ENCODE measurements around the gene PLCB1. TPM values are rescaled to one million over a fixed set of nuclear protein-coding genes. Genes with fewer than 3 reads are reported as not detected.

PLCB1 gene
- polyA plus RNA-seq, 1 donor from 2014 or later, result 0.28 TPM

DNA sequence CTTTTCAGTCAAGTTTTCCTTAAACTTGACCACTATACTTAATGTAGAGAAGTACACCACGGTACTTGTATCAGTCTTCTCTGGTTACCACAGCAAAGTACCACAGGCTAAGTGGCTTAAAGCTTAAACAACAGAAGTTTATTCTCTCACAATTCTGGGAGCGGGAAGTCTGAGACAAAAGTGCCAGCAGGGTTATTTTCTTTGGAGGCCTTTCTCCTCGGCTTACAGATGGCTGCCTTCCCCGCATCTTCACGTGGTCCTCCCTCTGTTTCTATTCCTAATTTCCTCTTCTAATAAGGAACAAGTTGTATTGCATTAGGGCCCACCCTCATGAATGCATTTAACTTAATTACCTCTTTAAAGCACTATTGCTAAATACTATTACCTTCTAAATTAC lies 258.0 kb downstream of the PLCB1 start:
- H3K27ac Mint-ChIP-seq, result no peak overlapping the region

DNA sequence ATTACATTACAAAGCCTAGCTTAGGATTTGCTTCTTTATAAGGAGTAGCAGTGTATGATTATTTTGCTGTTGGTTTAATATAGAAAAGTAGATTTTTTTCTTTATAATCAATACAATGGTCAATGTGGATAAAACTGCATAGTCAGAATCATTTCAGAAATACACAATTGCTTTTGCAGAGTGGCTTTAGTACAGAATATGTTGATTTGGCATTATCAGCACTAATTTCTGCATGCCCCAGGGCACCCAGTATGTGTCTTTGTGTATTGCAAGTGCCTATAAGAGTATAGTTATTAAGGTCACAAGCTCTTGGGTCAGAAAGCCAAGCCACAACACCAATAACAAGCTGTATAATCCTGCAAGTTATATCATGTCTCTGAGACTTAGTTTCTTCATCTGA lies 258.4 kb downstream of the PLCB1 start:
- no peak overlapping the region for H3K4me3 Mint-ChIP-seq
- no peaks in the 10 kb centered on the region for H3K36me3 Mint-ChIP-seq
- no peak overlapping the region for H3K27ac Mint-ChIP-seq
- H3K9me3 Mint-ChIP-seq, result no peaks in the 10 kb centered on the region
- no peaks in the 10 kb centered on the region for H3K27me3 Mint-ChIP-seq
- H3K4me1 Mint-ChIP-seq, result peaks cover 0 to 5% (median 0%) of the 10 kb centered on the region in 3 donors

More for the DNA sequence above, 258.0 kb downstream of the PLCB1 start:
- H3K27me3 Mint-ChIP-seq, result no peaks in the 10 kb centered on the region
- H3K36me3 Mint-ChIP-seq, result no peaks in the 10 kb centered on the region
- H3K9me3 Mint-ChIP-seq, result no peaks in the 10 kb centered on the region
- H3K4me3 Mint-ChIP-seq, result no peak overlapping the region
- peaks cover 0 to 5% (median 0%) of the 10 kb centered on the region in 3 donors for H3K4me1 Mint-ChIP-seq

DNA sequence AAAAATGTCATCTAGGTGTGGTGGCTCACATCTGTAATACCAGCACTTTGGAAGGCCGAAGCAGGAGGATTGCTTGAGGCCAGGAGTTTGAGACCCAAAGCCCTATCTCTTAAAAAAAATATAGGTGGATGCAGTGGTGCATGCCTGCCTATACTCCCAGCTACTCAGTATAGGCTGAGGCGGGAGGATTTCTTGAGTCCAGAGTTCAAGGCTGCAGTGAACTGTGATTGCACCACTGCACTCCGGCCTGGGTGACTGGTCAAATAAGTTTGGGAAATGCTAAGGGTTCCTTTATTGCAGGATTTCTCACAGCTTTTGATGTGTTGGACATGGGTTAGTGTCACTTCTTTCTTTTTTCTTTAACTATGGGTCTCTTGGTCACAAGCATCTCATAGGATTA lies 261.3 kb downstream of the PLCB1 start:
- Mint-ChIP-seq H3K4me1 (peaks cover under 1 to 5% (median under 1%) of the 10 kb centered on the region in 3 donors), H3K9me3 (no peaks in the 10 kb centered on the region)

DNA sequence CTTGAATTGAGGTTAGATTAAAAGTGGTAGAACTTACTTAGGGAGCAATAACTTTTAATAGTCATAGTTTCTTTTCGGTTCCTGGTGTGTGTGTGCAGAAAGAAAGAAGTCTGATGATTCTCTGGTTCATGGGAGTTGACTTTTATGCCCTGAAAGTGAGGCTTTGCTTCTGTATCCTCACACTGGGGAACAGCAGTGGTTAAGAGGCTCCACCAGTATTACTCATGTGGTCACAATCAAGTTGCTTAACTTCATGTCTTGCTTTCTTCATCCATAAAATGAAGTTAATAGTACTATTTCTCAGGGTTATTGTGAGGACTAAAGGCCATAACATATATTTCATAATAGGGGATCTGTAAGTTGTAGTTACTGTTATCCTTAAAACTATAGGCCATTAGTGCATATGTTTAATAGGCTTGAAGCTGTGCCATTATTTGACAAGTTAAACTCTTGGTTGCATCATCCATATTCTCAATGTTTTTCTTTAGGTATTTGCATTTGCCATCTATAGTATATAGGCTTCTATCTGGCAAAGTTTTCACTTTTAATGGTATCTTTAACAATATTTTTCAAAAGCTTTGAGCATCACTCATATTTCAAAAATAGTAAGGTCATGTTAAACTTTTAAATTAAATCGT lies 262.4 kb downstream of the PLCB1 start:
- Mint-ChIP-seq H3K36me3 (no peaks in the 10 kb centered on the region), H3K27ac (no peak overlapping the region)

More for the DNA sequence above, 261.3 kb downstream of the PLCB1 start:
- no peaks in the 10 kb centered on the region for H3K27me3 Mint-ChIP-seq
- H3K27ac Mint-ChIP-seq, result no peak overlapping the region
- H3K4me3 Mint-ChIP-seq, result no peak overlapping the region
- H3K36me3 Mint-ChIP-seq, result no peaks in the 10 kb centered on the region

DNA sequence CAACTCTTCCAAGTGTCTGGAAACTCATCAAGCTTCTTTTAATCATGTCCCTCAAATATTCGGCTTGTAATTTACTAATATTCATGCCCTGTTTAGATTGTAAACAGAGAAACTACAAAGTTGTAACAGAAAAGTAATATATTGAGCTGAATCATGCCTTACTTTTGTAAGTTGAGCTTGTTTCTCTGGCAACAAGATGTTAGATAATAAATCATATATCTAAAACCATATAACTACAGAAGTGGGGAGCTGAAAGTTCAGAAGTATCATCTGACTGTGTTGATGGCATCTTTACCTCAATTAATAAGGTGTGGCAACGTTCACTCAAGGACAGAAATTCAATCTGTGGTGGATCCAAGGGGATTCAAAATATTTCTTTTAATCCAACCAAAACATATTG lies 263.9 kb downstream of the PLCB1 start:
- Mint-ChIP-seq H3K27ac (no peak overlapping the region), H3K9me3 (no peaks in the 10 kb centered on the region), H3K4me3 (no peak overlapping the region), H3K27me3 (no peaks in the 10 kb centered on the region), H3K36me3 (no peaks in the 10 kb centered on the region), H3K4me1 (peaks cover 9 to 10% (median 9%) of the 10 kb centered on the region in 3 donors)

More for the DNA sequence above, 262.4 kb downstream of the PLCB1 start:
- Mint-ChIP-seq H3K27me3 (no peaks in the 10 kb centered on the region), H3K4me3 (no peak overlapping the region), H3K4me1 (peaks cover 2% of the 10 kb centered on the region in 3 donors), H3K9me3 (no peaks in the 10 kb centered on the region)

DNA sequence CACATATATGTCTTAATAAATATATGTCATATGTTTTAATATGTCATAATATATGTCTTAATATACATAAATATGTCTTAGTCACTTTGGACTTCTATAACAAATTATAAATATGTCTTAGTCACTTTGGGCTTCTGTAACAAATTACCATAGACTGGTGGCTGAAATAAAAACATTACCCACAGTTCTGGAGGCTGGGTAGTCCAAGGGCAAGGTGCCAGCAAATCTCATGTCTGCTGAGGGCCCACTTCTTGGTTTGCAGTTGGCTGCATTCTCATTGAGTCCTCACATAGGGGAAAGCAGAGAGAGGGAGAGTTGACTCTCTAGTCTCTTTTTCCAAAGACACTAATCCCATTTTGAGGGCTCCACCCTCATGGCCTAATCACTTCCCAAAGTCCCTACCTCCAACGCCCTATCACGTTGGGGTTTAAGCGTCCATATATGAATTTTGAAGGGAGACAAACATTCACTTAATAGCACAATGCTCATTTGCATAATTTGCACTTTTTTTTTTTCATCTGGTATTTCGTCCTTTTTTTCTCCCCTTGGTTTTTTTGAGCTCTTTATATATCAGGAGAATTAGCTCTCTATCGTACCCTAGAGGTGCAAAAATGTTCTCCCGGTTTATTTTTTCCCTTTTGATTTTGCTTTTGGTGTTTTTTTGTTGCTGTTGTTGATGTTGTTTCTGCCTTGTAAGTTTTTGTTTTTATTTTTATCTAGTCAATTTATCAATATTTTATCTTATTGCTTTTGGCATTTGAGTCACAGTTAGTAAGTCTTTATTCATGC lies 266.4 kb downstream of the PLCB1 start:
- H3K27me3 Mint-ChIP-seq, result no peaks in the 10 kb centered on the region
- H3K36me3 Mint-ChIP-seq, result no peaks in the 10 kb centered on the region
- no peak overlapping the region for H3K27ac Mint-ChIP-seq
- no peaks in the 10 kb centered on the region for H3K9me3 Mint-ChIP-seq
- H3K4me3 Mint-ChIP-seq, result no peak overlapping the region
- H3K4me1 Mint-ChIP-seq, result peaks cover 9 to 10% (median 9%) of the 10 kb centered on the region in 3 donors

DNA sequence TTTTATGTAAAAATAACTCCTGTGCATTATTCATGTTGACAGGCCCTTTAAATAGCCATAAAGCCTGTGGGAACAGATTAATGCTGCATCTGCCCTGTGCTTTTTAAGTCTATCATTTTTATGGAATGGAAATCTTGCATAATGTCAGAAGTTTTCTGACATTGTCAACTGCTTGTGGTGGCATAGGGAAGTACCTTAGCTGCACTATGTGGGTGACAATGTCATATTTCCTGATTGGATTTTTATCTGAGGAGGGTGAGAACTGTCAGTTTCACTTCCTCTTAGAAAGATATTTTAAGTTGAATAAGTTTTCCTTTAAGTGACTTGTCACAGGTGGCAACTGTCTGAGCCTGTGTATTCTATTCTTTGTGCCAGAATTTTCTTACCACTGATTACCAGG lies 267.9 kb downstream of the PLCB1 start:
- Mint-ChIP-seq H3K4me3 (no peak overlapping the region), H3K27me3 (no peaks in the 10 kb centered on the region), H3K27ac (peak overlapping the region in 1 of 3 donors; percentile 24), H3K4me1 (peaks cover 9 to 10% (median 9%) of the 10 kb centered on the region in 3 donors), H3K9me3 (no peaks in the 10 kb centered on the region), H3K36me3 (no peaks in the 10 kb centered on the region)

DNA sequence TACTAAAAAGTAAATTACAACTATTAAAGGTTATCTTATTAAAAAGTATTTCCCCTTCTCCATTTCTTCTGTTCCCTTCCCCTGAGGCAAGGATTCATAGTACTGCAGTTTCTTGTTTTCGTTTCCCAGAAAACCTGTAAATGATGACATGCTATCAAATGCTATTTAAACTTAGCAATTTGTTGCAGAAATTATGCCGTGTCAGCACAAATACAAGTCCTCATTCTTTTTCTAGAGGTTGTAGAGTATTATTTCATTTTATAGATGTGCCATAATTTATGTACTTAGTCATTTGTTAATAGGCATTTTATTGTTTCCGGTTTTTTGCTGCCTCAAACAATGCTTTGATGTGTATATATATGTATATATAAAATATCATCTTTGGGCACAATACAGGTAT lies 268.4 kb downstream of the PLCB1 start:
- peaks cover 9 to 10% (median 9%) of the 10 kb centered on the region in 3 donors for H3K4me1 Mint-ChIP-seq
- no peaks in the 10 kb centered on the region for H3K27me3 Mint-ChIP-seq
- no peak overlapping the region for H3K4me3 Mint-ChIP-seq
- no peaks in the 10 kb centered on the region for H3K36me3 Mint-ChIP-seq
- no peaks in the 10 kb centered on the region for H3K9me3 Mint-ChIP-seq
- H3K27ac Mint-ChIP-seq, result no peak overlapping the region

DNA sequence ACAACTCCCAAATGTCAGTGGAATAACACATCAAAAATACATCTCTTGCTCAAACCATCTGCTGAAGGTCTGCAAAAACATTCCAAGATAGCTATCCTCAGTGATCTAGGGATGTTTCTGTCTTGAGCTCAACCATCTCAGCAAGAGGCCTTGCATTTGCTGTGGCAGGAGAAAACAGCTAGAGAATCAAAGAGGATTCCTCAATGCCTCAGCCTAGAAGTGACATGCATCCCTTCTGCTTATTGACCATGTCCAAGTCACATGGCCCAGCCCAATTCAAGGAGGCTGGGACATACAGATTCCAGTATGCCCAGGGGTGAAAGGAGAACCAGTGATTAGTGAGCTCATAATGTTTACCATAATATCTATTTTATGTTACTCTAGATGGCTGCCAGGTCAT lies 269.5 kb downstream of the PLCB1 start:
- Mint-ChIP-seq H3K4me3 (no peak overlapping the region), H3K36me3 (peaks cover 3% of the 10 kb centered on the region), H3K9me3 (no peaks in the 10 kb centered on the region), H3K27me3 (no peaks in the 10 kb centered on the region), H3K27ac (no peak overlapping the region), H3K4me1 (peaks cover 9 to 10% (median 9%) of the 10 kb centered on the region in 3 donors)

DNA sequence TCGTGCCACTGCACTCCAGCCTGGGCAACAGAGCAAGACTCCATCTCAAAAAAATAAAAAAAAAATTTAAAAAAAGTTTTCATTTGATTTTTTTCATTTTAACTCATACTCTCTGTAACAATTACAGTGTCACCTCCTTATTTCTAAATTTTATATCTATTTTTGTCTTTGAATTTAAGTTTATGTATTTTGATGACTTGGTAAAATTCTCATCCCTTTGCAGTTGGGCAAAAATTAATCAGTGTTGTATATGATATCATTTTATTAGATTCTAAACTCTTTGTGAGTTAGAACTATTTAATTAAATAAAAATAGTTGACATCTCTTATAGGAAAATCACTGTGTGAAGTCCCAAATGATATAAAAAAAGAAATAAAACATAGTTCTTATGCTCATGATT lies 270.7 kb downstream of the PLCB1 start:
- Mint-ChIP-seq H3K36me3 (peaks cover 3% of the 10 kb centered on the region), H3K27ac (no peak overlapping the region), H3K4me3 (no peak overlapping the region), H3K27me3 (peaks cover under 1% of the 10 kb centered on the region), H3K4me1 (peaks cover 9 to 10% (median 9%) of the 10 kb centered on the region in 3 donors), H3K9me3 (no peaks in the 10 kb centered on the region)

DNA sequence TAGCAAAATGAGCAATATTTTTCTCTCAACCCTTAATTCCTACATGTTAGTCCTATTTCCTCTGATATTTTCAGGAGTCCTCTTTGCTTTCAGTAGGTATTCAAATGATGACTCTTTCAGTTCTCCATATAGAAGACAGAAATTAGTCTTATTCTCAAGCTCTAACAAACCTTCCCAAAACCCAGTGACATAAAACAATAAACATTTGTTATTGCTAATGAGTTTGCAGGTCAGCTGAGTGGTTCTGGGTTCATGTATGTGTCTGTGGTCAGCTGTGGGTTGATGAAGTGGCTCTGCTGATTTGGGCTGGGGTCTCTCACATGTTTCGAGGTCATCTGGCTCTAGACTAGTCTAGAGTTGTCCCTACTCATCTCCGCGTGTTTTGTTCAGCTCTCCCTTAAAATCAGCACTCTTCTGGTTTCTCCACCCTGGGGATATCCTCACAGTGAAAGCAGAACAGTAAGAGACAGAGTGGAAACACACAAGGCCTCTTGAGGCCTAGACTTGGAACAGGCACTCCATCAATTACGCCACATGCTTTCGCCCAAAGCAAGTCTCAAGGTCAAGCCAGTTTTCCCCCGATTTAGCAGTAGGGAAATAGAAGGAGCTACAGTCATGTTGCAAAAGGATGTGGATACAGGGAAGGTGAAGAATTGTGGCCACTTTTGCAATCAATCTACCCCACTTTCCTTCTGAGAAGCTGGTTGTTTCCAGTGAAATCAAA lies 273.0 kb downstream of the PLCB1 start:
- H3K27me3 Mint-ChIP-seq, result peaks cover 2% of the 10 kb centered on the region
- peaks cover 3% of the 10 kb centered on the region for H3K36me3 Mint-ChIP-seq
- H3K4me3 Mint-ChIP-seq, result peak overlapping the region in 1 of 4 donors; percentile 41
- H3K9me3 Mint-ChIP-seq, result no peaks in the 10 kb centered on the region
- peaks cover 3 to 6% (median 4%) of the 10 kb centered on the region in 3 donors for H3K4me1 Mint-ChIP-seq
- H3K27ac Mint-ChIP-seq, result no peak overlapping the region

DNA sequence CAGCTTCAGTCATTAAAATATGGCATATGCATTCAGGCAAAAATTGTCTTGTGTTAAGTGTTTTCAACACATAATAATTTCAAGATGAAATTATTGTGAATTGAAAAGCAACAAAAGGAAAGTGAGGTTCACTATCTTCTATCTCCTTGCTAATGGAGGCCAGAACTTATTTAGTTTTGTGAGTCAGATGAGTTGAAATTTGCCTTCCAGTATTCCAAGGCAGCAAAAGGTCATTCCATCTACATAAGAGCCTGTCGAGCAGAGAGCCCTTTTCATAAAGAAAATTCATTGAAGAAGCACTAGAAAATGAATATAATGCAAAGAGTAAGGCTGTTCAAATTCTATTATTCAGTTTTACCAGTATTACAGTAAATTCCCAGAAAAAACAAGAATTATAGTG lies 274.3 kb downstream of the PLCB1 start:
- Mint-ChIP-seq H3K4me3 (no peak overlapping the region), H3K4me1 (no peaks in the 10 kb centered on the region), H3K36me3 (peaks cover 3% of the 10 kb centered on the region), H3K27ac (no peak overlapping the region), H3K9me3 (no peaks in the 10 kb centered on the region), H3K27me3 (peaks cover 2% of the 10 kb centered on the region)

DNA sequence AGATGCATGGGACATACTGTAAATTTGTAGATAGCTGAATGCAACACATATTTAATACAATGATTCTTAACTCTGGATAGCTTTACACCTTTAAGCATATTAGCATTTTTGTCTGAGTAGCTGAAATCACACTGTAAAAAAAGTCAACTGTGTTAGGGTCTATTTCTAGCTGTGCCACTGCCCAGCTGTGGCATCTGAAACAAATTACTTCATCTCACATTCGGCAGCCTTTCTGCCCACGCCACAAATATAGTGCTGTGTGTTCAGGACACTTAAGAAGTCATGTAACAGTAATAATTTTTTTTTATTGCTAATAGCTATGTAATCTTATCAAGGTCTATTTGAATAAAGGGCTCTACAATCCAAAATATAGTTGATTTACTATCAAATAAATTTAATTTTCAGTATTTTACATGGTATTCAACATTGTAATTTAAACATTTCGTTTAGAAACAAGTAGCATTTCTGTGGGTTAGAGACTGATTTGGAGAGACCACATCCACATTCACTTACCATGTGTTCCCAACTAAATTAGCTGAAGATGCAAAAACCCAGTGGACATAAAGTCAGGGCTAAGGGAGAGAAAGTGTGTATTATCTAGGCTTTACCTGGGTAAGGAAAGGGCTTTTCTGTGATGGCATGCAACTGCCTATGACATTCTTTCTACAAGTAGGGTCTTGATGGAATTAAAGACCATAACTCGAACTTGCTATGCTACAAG lies 276.7 kb downstream of the PLCB1 start:
- Mint-ChIP-seq H3K4me3 (no peak overlapping the region), H3K36me3 (peaks cover 3% of the 10 kb centered on the region)

DNA sequence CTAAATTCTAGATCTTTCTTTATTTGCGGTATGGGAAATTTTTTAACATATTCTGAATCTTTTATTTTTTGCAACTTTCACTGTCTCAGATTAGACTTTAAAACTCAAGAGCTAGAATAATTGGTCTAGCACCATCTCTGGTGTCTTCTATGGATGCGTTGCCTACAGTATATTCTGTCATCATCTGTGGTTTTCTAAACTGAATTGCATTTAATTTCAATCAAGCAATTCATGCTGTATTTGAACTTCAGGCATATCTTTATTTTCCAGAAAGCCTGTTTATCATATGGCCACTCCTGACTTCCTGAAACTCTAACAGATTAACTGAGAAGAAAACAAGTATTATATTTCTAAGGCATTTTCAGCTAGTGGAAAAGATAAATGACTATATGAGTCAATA lies 281.6 kb downstream of the PLCB1 start:
- Mint-ChIP-seq H3K27me3 (no peaks in the 10 kb centered on the region), H3K4me1 (no peaks in the 10 kb centered on the region), H3K4me3 (no peak overlapping the region), H3K27ac (no peak overlapping the region), H3K9me3 (no peaks in the 10 kb centered on the region), H3K36me3 (no peaks in the 10 kb centered on the region)

More for the DNA sequence above, 276.7 kb downstream of the PLCB1 start:
- Mint-ChIP-seq H3K9me3 (no peaks in the 10 kb centered on the region), H3K27me3 (peaks cover 2% of the 10 kb centered on the region), H3K4me1 (no peaks in the 10 kb centered on the region), H3K27ac (no peak overlapping the region)

All from IgD-negative memory B cell (primary cell).